K562 (cell line): ENCODE measurements around the gene FHIT. TPM values are rescaled to one million over a fixed set of nuclear protein-coding genes. Genes with fewer than 3 reads are reported as not detected.

Experiments used
- ATAC-seq: fragments of 200-7000 bp; cut with Tn5 transposase; 3 replicates; pipeline ENCODE4 v1.9.1; 2020; ENCODE audit warnings: moderate library complexity
- BruUV-seq: library from RNA; stranded (reverse); fragments of 400-500 nt; replicated peaks from 2 replicates; lab custom pipeline; 2021; lab: Mats Ljungman, UMichigan
- CTCF ChIA-PET: fragments of 300-600 bp; formaldehyde crosslinking; extraction: SDS; loops from one replicate; lab custom pipeline; 2021; ENCODE audit warnings: low intra/inter-chr PET ratio; lab: Yijun Ruan, JAX
- POLR2A ChIA-PET: fragments of 300-600, 350-650 bp; sonication (Branson Sonifier 250); formaldehyde crosslinking; extraction: SDS; loops from one replicate; lab custom pipeline; 2021; ENCODE audit warnings: antibody characterized with exemption, inconsistent platforms; lab: Yijun Ruan, JAX
- DNase-seq, 4 experiments: peaks; one replicate each; pipeline versions ENCODE4 v3.0.0 to v3.0.0-alpha.2; 2011 to 2018; ENCODE audit warnings: low spot score in 3 of 4, mixed read lengths in 3 of 4; ENCODE audit errors: extremely low read depth in 1 of 4
- FAIRE-seq: peaks from 2 replicates; lab custom pipeline; 2011; peaks lifted over from hg19 to GRCh38; lab: Jason Lieb, UNC
- H2AFZ ChIP-seq: 2 replicates; pipeline ENCODE4 v1.6.0; 2011; ENCODE audit warnings: low read depth, low read length, control low read depth, inconsistent platforms
- H3K27ac ChIP-seq: fragments of 200-600 bp; 3 replicates; pipeline ENCODE4 v1.8.0; 2011; ENCODE audit warnings: low read depth, mild to moderate bottlenecking, control low read depth, inconsistent platforms, low read length, moderate library complexity, mixed read lengths; ENCODE audit errors: extremely low read depth
- H3K27me3 ChIP-seq, 2 experiments: fragments of 300-600 bp in 1 of 2; 2 replicates in 1 of 2; 3 replicates in 1 of 2; pipeline versions ENCODE4 v1.6.0 to v1.8.0; 2011; ENCODE audit warnings: inconsistent platforms in 2 of 2, low read length in 2 of 2, mild to moderate bottlenecking in 1 of 2, mixed read lengths in 1 of 2, moderate library complexity in 1 of 2; ENCODE audit not compliant: control insufficient read depth in 2 of 2, insufficient read depth in 2 of 2
- H3K36me3 ChIP-seq: fragments of 300-600 bp; 3 replicates; pipeline ENCODE4 v1.8.0; 2011; ENCODE audit warnings: mild to moderate bottlenecking, low read length, inconsistent platforms; ENCODE audit not compliant: control insufficient read depth, insufficient read depth
- H3K4me1 ChIP-seq, 2 experiments: fragments of 200-600 bp in 1 of 2; replicated peaks in 1 of 2; 2 replicates in 1 of 2; 3 replicates in 1 of 2; pipeline versions ENCODE4 v1.5.1 to v1.8.0; 2011; ENCODE audit warnings: inconsistent platforms in 2 of 2, low read length in 2 of 2, mild to moderate bottlenecking in 1 of 2, mixed read lengths in 1 of 2, moderate library complexity in 1 of 2; ENCODE audit not compliant: control insufficient read depth in 2 of 2, insufficient read depth in 2 of 2
- H3K4me2 ChIP-seq: 2 replicates; pipeline ENCODE4 v1.6.1; 2011; ENCODE audit warnings: low read length, control low read depth, inconsistent platforms, mixed read lengths; ENCODE audit not compliant: insufficient read depth
- H3K4me3 ChIP-seq: fragments of 200-600 bp; sonication (generic), shearing (Covaris generic); 2 replicates; pipeline ENCODE4 v1.5.1; 2016; ENCODE audit warnings: control low read depth, inconsistent platforms
- H3K79me2 ChIP-seq: fragments of 200-600 bp; 3 replicates; pipeline ENCODE4 v1.8.0; 2011; ENCODE audit warnings: low read length, inconsistent platforms; ENCODE audit not compliant: control insufficient read depth, insufficient read depth
- H3K9ac ChIP-seq, 2 experiments: 2 replicates each; pipeline versions ENCODE4 v1.6.0 to v1.6.1; 2011; ENCODE audit warnings: low read depth in 2 of 2, low read length in 2 of 2, control low read depth in 1 of 2, inconsistent platforms in 1 of 2, mild to moderate bottlenecking in 1 of 2, mixed read lengths in 1 of 2; ENCODE audit not compliant: insufficient read depth in 1 of 2
- H3K9me1 ChIP-seq: one replicate; pipeline ENCODE4 v1.6.0; 2011; ENCODE audit warnings: inconsistent platforms, mild to moderate bottlenecking, low read length, moderate library complexity; ENCODE audit not compliant: control insufficient read depth, insufficient read depth
- H3K9me3 ChIP-seq: replicated peaks from 2 replicates; pipeline ENCODE4 v1.5.1; 2011; ENCODE audit warnings: low read depth, low read length, inconsistent platforms; ENCODE audit not compliant: control insufficient read depth, insufficient read depth
- H4K20me1 ChIP-seq: replicated peaks from 2 replicates; pipeline ENCODE4 v1.6.1; 2011; ENCODE audit warnings: low read length, inconsistent platforms, mixed read lengths; ENCODE audit not compliant: control insufficient read depth, insufficient read depth
- CAMTA2 ChIP-seq: fragments of 250-450 bp; sonication (Bioruptor Pico); conservative IDR thresholded peaks from 2 replicates; pipeline ENCODE4 v1.5.1; 2022
- CEBPB ChIP-seq: fragments of 450-650 bp; IDR thresholded peaks from 2 replicates; pipeline ENCODE4 v1.6.1; 2016; ENCODE audit warnings: missing genetic modification characterization, missing compliant biosample characterization
- HNRNPK ChIP-seq: fragments of 200-400 bp; formaldehyde crosslinking; IDR thresholded peaks from one replicate; pipeline ENCODE4 v1.6.1; 2018; ENCODE audit warnings: mild to moderate bottlenecking, low read depth, low read length; ENCODE audit not compliant: poor library complexity, severe bottlenecking
- KAT8 ChIP-seq: fragments of 450-650 bp; IDR thresholded peaks from 2 replicates; pipeline ENCODE4 v1.6.1; 2016; ENCODE audit warnings: low read depth, mild to moderate bottlenecking
- MIER1 ChIP-seq: fragments of 450-650 bp; IDR thresholded peaks from 2 replicates; pipeline ENCODE4 v1.6.1; 2016; ENCODE audit warnings: antibody characterized with exemption, mild to moderate bottlenecking, low read depth
- NR2C2 ChIP-seq, 2 experiments: fragments of 200-800 bp in 1 of 2; sonication (Bioruptor generic) in 1 of 2; sonication (generic) in 1 of 2; formaldehyde crosslinking in 1 of 2; IDR thresholded peaks; 2 replicates each; pipeline versions ENCODE4 v1.6.1 to v1.8.0; 2016 to 2022; ENCODE audit warnings: mild to moderate bottlenecking in 1 of 2, missing compliant biosample characterization in 1 of 2, missing genetic modification characterization in 1 of 2, missing genetic modification reagents in 1 of 2
- TCF3 ChIP-seq: sonication (generic); formaldehyde crosslinking; IDR thresholded peaks from 2 replicates; pipeline ENCODE4 v1.4.0; 2020; ENCODE audit warnings: mild to moderate bottlenecking, missing genetic modification reagents
- WGBS: fragments of 100-300 bp; shearing (Covaris generic); methylation state at CpG from one replicate; pipeline ENCODE4 v1.1.6; 2016; ENCODE audit warnings: low coverage, mixed read lengths; ENCODE audit not compliant: insufficient coverage; ENCODE audit errors: missing lambda C conversion rate; 5-methylcytosine and 5-hydroxymethylcytosine counted together
- in situ Hi-C: fragments of 300-500 bp; cut with MboI; formaldehyde crosslinking; loops from 4 replicates; pipeline ENCODE4 v1.15.0; 2018; ENCODE audit warnings: inconsistent platforms, mixed read lengths
- intact Hi-C: fragments of 100-400 bp; cut with micrococcal nuclease; formaldehyde crosslinking; loops from 2 replicates; pipeline ENCODE4 v1.14.2; 2022
- polyA plus RNA-seq, 8 experiments: library from polyadenylated mRNA; depleted of rRNA in 4 of 8; stranded (reverse) in 5 of 8; unstranded in 3 of 8; fragments of >200 nt; fragmentation: Nextera tagmentation in 2 of 8; fragmentation: Illumina TruSeq in 1 of 8; extraction: Ambion mirVana in 2 of 8; extraction: Trizol in 1 of 8; gene quantifications; 2 replicates each; pipeline versions ENCODE4 v1.2.1 to v1.2.3, GENCODE V29; 2011 to 2014; ENCODE audit warnings: inconsistent platforms in 1 of 8, missing spikeins in 1 of 8
- total RNA-seq, 7 experiments: library from RNA; depleted of rRNA in 6 of 7; stranded (reverse); fragments of >200 nt in 6 of 7; fragmentation: Illumina TruSeq in 2 of 7; extraction: Trizol in 2 of 7; gene quantifications; 2 replicates each; pipeline versions ENCODE4 v1.2.1 to v1.2.3, GENCODE V29; 2011 to 2021; ENCODE audit warnings: low replicate concordance in 1 of 7

FHIT gene
- total and polyA plus RNA-seq, 9 of the 15 experiments (the other 6 are each of a cell fraction or from before 2014, with no cell fraction given), result 1.7 to 9.1 (median 4.3) TPM

DNA sequence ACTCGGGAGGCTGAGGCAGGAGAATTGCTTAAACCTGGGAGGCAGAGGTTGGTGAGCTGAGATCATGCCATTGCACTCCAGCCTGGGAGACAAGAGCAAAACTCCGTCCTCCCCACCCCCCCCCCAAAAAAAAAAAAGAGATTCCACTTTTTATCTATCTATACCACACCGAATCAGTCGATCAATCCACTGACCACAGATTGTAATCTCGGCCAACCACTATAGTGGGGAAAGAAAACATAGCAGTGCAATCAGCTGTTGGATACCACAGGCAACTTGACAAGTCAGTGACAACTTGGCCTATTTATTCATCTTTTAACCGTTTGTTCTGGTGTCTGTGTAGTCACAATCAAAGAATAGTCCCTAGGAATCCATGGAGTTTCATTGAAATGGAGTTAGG lies 299.2 kb downstream of the FHIT start (continued):
- TF ChIP-seq NR2C2 (CRISPR knock-in tag; IDR thresholded peaks at IDR 0.05) (no peak), NR2C2 (tag; IDR thresholded peaks at IDR 0.05) (no peak), TCF3 (CRISPR knock-in tag) (no peak), HNRNPK (no peak)
- TF ChIP-seq, all 486 proteins: peak for 0

DNA sequence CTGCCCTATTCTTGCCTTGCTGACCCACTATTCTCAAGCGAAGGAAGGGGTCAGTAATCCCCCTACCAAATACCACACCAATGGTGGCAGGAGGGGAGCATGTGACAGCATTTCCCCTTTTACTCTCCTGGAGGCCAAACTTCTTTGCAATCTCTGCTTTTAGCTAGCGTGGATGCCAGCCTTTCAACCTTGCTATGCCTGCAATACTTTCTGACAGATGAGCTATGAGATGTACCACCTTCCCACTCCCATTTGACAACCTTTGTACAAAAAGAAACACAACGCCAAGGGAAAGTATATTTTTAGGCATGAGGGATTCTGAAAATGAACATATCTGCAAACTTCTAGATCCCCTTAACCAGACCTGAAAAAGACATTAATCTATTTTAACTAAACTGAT lies 302.1 kb downstream of the FHIT start:
- H3K79me2 ChIP-seq, result no peaks in the 10 kb centered on the region
- no peaks in the 10 kb centered on the region for H3K4me1 ChIP-seq
- H4K20me1 ChIP-seq, result no peaks in the 10 kb centered on the region
- 7% methylated on average over 3 of the region's 3 CpGs for WGBS
- H3K36me3 ChIP-seq, result no peaks in the 10 kb centered on the region
- no peak for TF ChIP-seq CAMTA2 (CRISPR knock-in tag)
- TF ChIP-seq KAT8, result no peak
- no peak for TF ChIP-seq MIER1
- TF ChIP-seq CEBPB, result no peak
- TF ChIP-seq, all 486 proteins: peak for 0
- Histone ChIP-seq H3K4me3 (no peak overlapping the region), H3K27me3 (no peaks in the 10 kb centered on the region), H3K9me1 (no peaks in the 10 kb centered on the region), H3K9me3 (no peaks in the 10 kb centered on the region), H3K27ac (no peak overlapping the region), H3K4me2 (no peak overlapping the region), H3K9ac (no peak overlapping the region), H2AFZ (no peak overlapping the region)
- intact Hi-C loops (no loop called here), in situ Hi-C loops (no loop called here)
- CTCF ChIA-PET, result no interaction called here
- ATAC-seq (no peak), DNase-seq (no peak), FAIRE-seq (no peak)
- POLR2A ChIA-PET, result no interaction called here
- no TSS peak for BruUV-seq
